GM18870 (cell line): Measurements from ENCODE around the gene CENPN.
A peak's percentile ranks its signal among the peaks of the same experiment; 100 is the strongest.

ENCODE experiments used
- ATAC-seq: cut with Tn5 transposase; IDR thresholded peaks from one replicate; pipeline ENCODE4 v1.9.1; 2021; ENCODE audit warnings: moderate library complexity; ENCODE audit not compliant: unreplicated experiment

Gene CENPN

DNA sequence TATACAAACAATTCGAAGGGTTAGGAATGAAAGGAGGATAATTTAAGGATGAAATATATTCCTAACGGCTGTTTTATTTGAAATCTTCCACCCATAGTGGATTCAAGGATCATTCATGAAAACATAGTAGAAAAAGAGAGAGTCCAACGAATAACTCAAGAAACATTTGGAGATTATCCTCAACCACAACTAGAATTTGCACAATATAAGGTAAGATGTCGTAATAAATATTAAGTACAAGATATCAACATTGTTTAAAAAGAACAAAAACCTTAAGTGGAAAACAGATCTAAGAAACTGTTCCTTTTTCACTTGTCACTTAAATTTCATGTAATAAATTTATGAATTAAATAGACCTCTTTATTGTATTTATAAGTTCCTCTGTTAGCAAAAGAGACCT is 19.4 kb downstream of the CENPN start:
- ATAC-seq: no peak

DNA sequence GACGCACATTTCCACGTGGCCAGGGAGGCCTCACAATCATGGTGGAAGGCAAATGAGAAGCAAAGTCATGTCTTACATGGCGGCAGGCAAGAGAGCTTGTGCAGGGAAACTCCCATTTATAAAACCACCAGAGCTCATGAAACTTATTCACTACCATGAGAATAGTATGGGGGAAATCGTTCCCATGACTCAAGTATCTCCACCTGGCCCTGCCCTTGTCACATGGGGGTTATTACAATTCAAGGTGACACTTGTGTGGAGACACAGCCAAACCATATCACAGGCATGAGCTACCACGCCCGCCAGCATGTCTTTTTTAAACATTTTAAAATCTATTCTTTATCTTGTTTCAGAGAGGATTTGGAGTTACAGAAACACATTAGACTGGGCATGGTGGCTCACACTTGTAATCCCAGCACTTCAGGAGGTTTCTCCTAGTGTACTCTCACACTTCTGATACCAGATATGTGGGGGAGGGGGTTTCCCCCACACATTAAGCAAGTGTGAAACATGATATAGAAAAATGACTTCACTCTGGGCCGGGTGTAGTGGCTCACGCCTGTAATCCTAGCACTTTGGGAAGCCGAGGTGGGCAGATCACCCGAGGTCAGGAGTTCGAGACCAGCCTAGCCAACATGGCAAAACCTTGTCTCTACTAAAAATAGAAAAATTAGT is 23.1 kb downstream of the CENPN start:
- no peak for ATAC-seq

DNA sequence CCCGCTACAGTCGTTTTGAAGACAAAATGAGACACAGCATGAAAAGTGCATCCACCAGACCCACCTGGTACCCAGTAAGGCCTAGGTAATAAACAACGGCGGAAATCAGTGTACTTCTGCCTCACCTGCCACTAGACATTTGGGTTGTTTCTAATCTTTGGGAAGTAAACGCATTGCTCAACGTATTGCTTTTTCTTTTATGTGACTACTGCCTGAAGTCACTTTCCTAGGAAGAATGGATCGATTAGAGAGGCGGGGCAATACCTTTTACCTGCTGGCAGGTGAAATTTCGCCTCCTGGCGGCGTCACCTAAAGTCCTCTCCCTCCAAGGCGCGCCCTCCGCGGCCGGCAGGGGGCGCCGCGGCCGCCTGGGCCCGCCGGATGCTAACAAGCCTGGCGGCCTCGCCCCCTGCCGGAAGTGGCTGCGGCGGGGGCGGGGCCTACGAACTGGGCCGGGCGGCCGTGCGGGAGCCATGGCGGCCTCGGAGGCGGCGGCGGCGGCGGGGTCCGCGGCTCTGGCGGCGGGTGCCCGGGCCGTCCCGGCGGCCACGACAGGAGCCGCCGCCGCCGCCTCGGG is 28.5 kb downstream of the CENPN start, which contains the start of gene ATMIN:
TSS of gene ATMIN (plus strand) at position 445 of the 577 bp plus-strand sequence. CDS start at position 474, 29 bp downstream.
- ATAC-seq: no peak

DNA sequence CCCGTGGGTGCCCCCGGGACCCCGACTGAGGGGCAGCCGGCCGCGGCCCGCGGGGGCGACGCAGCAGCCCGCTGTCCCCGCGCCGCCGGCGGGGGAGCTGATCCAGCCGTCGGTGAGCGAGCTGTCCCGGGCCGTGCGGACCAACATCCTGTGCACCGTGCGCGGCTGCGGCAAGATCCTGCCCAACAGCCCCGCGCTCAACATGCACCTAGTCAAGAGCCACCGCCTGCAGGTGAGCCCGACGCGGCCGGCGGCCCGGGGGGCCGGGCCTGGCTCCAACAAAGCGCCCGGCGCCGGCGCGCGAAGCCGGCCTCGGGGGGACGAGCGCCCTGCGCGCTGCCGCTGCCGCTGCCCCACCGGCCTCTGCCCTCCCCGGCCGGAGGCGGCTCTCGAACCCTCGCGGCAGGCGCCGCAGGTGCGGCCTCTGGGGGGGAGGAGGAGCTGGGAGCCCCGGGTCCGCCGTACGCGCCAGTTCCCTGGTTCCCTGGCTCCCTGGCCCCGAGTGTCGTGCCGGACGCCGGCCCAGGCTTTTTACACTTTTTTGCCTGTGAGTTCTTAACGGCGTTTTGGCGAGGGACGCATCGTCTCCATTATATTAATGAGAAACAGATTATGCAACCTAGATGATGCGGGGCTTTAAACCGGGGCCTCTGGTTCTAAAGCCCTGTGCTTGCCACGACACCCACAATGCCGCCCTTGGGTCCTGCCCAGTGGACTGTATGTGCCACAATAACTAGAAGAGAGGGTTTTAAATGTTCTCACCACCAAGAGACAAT is 29.1 kb downstream of the CENPN start:
- ATAC-seq: no peak

DNA sequence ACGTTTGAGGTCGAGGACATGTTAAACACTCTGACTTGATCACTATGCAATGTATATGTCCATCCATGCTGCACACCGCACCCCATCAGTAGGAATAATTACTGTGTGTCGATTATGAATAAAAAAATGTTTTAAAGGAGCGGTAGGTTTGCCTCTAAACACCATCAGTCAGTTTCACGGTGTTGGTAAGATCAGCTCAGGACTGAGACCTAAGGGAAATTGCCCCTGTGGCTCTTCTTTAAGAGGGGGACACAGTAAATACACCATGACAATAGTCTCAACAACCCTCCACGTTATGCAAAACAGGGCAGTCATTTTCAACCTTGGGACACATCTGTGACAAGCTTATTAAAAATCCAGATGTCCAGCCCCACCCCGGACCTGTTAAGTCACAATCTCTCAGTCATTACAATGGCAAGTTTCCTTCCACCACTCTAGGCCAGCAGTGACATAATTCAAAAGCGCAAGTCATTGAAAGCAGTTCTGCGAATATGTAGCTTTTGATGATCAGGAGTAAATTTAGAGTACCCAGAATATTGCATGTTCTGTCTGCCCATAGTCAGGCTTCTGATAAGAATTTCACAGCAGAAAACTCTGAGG is 29.8 kb downstream of the CENPN start:
- no peak for ATAC-seq

DNA sequence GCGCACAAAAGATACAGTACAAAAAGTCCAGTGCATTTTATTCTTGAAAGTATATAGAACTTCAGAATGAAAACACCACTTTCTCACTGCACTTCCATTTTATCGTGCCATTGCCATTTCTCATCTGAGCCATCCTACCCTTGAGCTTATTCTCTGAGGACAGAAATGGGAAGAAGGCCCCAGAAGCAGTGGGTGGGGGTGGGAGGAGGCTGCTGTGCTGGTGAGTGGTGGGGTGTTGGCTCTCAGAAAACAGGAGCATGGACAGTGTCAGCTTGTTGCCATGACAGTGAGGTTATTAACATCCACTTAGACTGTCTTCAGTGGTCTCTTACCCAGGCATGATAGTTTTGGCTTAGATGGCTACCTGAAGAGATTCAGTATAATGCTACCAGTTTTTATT is 33.1 kb downstream of the CENPN start:
- ATAC-seq: no peak

DNA sequence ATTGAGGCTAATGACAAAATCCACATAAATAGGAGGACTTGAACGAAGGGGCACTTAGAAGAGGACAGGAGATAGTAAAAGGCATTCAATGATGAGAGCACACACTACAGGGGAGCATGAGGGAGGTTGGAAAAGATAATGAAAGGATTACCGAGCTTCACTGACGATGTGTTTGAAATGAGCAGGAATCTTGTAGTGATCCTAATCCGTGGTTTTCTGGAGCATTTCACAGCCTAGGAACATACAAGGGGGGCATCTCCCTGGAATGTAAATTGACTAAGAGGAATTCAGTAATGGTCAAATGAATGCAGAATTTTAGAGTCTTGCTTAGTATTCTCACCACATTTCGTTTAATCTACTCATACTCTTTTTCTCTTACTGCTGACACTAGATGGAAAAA is 33.8 kb downstream of the CENPN start:
- no peak for ATAC-seq

DNA sequence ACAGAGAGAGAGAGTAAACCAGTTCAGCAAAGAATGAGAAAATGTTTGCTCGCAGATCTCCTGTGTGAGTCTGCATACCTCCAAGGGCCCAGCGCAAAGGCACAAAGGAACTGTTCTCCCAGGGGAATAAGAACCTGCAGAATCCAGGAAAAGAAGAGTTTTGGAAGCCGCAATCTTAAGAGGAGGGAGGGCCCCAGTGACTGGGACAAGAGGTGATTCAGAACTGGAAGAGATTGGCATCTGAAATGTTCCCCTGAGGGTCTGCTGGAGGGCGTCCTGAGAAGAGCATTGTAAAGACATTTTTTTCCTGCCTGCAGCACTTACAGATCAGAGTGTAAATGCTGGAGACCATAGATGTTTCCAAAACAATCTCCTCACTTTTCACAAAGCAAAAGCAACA is 34.7 kb downstream of the CENPN start:
- ATAC-seq: no peak

DNA sequence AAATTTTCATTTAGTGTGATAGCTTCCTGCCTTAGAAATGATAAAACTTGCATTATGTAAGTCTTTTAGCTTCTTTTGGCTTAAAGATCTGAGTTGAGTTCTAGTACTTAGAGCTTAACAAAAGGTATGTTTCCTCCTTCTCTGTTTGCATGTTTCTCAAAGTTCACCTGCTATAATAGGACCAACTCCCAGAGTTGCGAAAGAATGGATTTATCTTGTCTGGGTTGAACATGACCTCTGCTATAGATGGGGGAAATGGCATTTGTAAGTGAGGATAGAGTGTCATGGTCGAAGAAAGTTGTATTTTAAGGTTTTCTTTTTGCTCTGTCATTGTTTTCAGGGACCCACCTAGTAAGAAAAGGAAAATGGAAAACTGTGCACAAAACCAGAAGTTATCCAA is 35.8 kb downstream of the CENPN start:
- ATAC-seq: no peak

DNA sequence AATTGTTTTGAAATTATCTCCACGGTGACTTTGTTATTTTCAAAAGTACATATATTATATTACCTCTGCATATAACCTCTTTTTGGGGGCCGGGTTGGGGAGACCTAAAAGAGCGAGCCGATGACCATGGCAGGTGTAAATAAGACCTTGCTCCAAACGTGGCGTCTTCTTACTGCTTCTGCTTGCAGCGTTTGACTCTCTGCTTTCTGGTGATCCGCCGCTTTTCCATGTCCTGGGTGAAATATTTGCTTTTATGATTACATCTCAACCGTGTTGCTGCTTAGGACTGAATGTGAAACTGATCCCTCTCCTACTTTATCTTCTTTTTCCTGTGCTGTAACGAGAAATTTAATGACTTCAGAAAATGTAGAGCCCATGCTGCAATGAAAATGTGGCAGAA is 46.7 kb downstream of the CENPN start:
- no peak for ATAC-seq

DNA sequence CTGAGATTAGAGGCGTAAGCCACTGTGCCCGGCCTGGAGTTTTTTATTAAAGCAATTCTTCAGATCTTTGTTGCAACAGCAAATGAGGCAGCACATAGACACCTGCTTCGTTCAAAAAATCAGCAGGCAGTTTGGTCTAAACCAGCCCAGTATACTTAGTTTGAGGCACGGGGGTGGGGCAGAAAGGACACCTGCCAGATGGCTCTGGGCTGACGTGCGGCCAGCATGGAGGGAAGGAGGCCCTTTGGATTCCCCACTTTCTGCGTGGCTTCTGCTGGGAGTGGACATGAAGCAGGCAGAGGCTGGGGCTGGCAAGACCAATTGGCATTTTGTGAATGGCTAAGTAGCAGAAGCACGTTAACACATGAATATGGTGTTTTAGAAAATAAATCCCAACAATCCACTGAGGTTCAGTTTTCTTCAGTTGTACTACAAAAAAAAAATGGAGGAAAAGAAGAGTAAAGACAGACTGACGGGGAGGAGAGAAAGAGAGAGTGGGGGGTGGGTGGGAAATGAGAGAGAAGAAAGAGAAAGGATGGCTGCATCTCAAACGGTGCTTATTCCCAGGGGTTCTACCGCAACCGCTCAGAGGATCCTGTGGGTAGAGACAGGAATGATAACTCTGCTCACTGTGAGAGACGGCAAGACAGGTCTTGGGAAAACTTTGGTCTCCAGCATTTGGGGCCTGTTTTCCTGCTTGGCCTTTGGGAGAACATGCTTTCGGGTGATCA is 53.7 kb downstream of the CENPN start:
- ATAC-seq: no peak

DNA sequence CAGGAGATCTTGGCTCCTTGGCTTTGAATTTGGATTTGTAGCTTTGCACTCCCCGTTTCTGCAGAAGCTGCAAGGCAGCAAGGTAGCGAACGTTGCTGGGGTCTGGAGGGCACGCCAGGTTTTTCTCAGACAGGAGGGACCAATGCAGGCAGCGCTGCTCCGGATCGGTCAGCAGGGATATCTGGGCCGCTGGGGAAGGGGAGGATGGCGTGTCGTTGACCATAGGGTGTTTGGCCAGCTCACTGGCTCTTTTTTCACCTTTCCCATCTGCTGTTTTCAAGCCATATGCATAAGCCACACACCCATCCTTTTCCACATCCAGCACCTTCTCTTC is 54.3 kb downstream of the CENPN start:
- no peak for ATAC-seq

DNA sequence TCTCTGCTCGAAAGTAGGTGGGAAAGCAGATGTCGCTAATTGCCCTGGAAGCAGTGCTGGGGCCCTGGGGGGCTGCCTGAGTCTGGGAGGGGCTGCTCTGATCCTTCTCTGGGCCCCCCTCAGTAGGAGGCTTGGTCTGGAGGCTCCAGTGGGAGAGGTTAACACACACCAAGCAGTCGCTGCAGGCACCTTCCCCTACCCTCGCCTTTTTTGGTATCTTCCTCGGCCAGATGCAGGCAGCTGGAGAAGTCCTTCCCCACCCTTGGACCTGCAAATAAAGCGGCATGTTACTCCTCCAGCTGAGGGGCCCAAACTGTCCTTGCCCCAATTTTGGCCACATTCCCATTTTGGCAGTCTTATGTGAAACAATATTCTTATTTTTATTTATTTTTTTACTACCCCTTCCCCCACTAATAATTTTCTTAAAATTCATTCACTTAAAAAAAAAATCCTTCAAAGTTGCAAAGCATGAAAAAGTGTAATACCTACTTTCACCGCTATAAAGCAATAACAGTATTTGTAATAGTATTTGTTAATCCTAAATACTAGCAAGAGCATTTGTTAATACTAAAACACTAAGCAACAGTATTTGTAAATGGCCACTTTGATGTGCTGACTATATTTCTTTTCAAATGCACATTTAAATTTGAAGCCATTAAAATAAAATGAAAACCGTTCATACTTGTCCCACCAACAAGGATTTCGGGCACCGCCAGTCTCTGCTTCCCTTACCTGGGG is 55.0 kb downstream of the CENPN start:
- no peak for ATAC-seq

DNA sequence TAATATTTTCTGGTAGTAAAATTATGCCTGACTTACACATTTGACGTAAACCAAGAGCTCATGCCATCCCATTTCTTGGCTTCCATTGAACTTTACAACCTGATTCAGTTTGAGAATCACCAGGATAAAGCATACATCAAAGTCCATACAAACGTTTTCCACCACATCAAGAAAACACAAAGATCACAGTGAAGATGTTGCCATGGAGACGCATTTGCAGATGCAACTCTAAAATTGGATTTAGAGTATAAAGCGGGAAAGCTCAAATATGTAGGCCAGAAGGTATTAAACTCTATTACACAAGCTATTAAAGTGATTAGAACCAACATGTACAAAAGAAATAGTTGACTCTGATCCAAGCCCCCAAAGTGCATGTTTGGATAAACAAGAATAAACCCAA is 59.7 kb downstream of the CENPN start:
- no peak for ATAC-seq

DNA sequence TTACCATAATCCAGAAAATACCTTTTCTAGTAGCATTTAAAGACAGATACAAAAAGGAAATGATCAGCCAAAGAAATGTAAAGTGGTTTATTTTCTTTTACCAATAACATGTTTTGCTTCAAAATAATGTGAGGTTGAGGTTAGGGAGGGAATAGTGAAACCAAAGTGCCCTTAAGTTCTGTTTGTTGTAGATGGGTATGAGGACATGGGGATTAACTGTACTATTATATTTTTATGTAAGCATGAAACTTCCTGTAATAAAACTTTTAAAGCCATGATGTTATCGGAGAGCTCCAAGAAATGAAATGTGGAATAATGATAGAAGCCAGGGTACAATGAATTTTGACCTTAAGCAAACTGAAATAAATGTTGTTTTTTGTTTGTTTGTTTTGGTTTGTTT is 60.2 kb downstream of the CENPN start:
- no peak for ATAC-seq

DNA sequence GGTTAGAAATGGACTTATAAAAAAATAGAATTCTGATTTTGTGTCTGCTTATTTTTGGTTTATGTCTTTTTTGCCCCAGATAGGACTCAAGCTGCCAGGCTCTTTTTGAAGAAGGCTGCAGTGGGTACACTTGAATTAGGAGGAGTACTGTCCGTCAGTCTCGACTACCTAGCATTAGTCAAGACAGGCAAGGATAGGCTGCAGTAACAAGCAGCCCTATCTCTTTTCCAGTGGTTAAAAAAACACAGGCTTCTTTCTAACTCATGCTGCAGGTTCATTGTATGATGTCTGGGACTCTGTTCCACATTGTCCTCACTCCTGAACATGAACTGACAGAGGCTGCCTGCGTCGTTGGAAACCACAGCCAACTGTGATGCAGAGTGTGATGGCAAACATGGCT is 62.0 kb downstream of the CENPN start:
- ATAC-seq: no peak

DNA sequence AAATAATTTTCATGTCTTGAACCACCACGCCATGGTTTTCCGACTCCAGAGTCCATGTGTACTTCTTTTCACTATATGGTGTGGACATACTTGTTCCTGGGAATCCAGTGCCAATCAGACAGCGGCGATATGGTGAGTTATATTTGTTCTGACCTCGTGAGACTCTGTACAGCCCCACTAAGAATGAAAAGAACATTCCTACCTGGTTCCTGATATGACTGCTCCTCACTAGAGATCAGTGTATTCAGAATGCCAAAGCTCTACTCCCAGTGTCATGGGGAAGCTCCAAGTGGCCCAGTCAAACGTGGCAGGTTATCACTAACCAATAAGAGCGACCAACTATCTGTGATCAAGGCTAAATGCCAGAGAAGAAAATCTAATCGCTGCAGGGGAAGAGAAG is 64.0 kb downstream of the CENPN start:
- no peak for ATAC-seq

DNA sequence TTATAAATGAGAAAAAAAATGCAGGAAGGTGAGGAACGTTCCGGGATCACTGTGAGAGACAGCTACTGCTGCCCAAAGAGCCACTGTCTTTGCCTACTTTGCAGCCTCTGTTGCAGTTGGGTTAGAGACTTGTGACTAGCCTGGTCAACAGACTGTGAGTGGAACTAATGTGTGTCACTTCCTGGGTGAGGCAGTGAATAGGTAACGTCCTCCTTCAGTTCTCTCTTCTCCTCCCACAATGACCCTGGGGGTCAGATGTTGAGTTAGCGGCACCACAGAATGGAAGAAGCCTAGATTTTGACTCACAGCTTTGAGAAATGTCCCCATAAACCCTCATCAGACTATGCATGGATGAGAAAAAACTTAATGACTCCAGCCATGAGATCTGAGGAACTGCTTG is 64.8 kb downstream of the CENPN start:
- ATAC-seq: no peak

DNA sequence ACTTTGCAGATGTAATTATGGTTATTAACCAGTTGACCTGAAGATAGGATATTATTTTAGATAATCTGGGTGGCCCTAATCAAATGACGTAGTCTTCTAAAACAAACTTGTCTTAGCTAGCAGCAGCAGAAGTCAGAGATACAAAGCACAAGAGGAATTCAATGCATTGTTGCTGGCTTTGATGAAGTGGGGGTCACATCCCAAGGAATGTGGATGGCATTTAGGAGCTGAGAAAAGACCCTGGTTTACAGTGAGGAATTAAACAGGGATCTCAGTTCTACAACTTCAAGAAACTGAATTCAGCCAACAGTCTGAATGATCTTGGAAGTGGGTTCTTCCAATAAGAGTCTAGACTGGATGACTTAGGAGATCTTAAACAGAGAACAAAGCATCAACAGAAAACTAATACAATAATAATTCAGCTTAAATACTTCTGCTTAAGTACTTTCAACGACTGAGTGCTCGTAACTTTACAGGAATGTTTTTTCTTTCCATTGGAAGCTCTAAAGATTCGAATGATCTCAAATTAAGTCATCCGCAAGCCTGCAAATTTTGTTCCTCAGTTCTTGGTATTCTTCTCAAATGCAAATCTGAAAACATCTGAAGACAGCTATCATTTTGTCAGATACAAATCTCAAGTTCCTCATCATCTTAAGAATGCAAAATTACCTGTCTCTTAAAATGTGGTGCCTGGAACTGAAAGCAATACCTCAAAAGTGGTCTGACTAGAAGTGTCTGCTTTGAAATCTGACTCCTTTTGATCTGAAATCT is 66.7 kb downstream of the CENPN start:
- ATAC-seq: no peak

DNA sequence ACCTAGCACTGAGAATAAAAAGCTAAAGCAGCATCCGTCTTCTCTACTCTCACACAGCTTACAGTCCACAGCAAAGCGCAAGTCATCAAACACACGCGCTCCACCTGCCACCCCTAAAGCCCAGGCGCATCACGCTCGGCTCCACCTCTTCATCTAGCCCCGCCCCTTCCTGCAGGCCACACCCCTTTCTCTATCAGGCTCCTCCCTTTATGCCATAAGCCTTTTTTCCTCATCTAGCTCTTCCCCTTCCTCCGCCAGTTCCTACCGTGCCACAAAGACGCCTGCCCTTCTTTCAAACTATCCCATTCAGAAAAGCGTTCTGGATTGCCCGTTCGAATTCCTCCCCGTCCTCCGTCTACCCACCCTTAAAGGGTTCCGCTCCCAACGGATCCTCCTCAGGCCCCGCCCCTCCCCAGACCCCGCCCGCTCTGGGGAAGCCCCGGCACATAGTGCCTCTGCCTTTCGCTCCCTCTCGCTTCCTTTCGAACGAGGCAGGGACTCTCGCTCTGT is 69.6 kb downstream of the CENPN start:
- ATAC-seq: peak; percentile 81
